Measurements from ENCODE around the gene RHOBTB3. TPM values are rescaled to one million over a fixed set of nuclear protein-coding genes. Genes with fewer than 3 reads are reported as not detected.

The RHOBTB3 gene
- total and polyA plus RNA-seq, 10 of the 15 experiments (the other 5 are each of a cell fraction or from before 2014, with no cell fraction given), result 3.6 to 42.8 (median 8.4) TPM

GRCh38 chr5:95791751-95792150 lies 60.6 kb downstream of the RHOBTB3 start:
- SMC1A ChIA-PET (ENCODE audit: uncharacterized antibody, unreplicated experiment), result interaction anchor here (1.2 to 19.5 kb wide), 4 partner anchors 10 to 53 kb away, joined by 4 to 622 read pairs (median 32); no protein-coding TSS in a partner anchor
- TF ChIP-seq NFIC (IDR thresholded peaks at IDR 0.05; ENCODE audit: low read depth, low read length) (no peak), MYC (IDR thresholded peaks at IDR 0.05; ENCODE audit: insufficient read depth, insufficient read length, insufficient replicate concordance, low read length, severe bottlenecking) (no peak), CREB1 (IDR thresholded peaks at IDR 0.05; ENCODE audit: low read depth) (no peak), GATAD2B (conservative IDR thresholded peaks at IDR 0.05; ENCODE audit: low read depth) (no peak), E2F4 (IDR thresholded peaks at IDR 0.05; ENCODE audit: low read depth, low read length) (no peak)
- POLR2A ChIA-PET, result no interaction called here
- no TSS peak for BruUV-seq (replicated peaks)
- Histone ChIP-seq H3K9me3 (replicated peaks; ENCODE audit: control insufficient read depth, insufficient read depth, low read length) (no peaks in the 10 kb centered on the region), H3K9ac (ENCODE audit: control insufficient read depth, insufficient read depth, low read length) (no peak overlapping the region), H3K27me3 (replicated peaks in 1 of 2; ENCODE audit: control insufficient read depth in 2 of 2, insufficient read depth in 2 of 2, low read length in 1 of 2) (no peaks in the 10 kb centered on the region), H3K4me3 (no peak overlapping the region), H3K4me2 (ENCODE audit: control insufficient read depth, insufficient read depth) (no peak overlapping the region), H3K79me2 (ENCODE audit: control insufficient read depth, insufficient read depth, low read length) (no peaks in the 10 kb centered on the region), H3K27ac (ENCODE audit: control insufficient read depth, insufficient read depth) (no peak overlapping the region), H3K36me3 (ENCODE audit: control insufficient read depth in 2 of 2, insufficient read depth in 2 of 2, low read length in 1 of 2) (peaks cover 0 to 1% of the 10 kb centered on the region in 2 experiments; a peak in 1 of 4 replicates), H3K4me1 (ENCODE audit: control insufficient read depth, insufficient read depth, low read length) (no peaks in the 10 kb centered on the region), H2AFZ (ENCODE audit: control insufficient read depth, low read depth, low read length) (no peak overlapping the region), H4K20me1 (ENCODE audit: control insufficient read depth, insufficient read depth) (no peaks in the 10 kb centered on the region)
- 87% methylated on average over 6 of the region's 6 CpGs for WGBS (ENCODE audit: insufficient coverage, insufficient replicate concordance, low lambda C conversion rate, missing lambda C conversion rate)
- in situ Hi-C loops (cut with MboI) (no loop called here), intact Hi-C loops (cut with micrococcal nuclease; ENCODE audit: unreplicated experiment) (no loop called here)
- CTCF ChIA-PET, result interaction anchor here (0.7 to 18.7 kb wide), 7 partner anchors 10 to 148 kb away, joined by 3 to 653 read pairs (median 6); no protein-coding TSS in a partner anchor
- ATAC-seq (no peak), FAIRE-seq (no peak), DNase-seq (ENCODE audit: low read depth, low spot score) (no peak)
- RAD21 ChIA-PET (ENCODE audit: unreplicated experiment), result interaction anchor here (1.3 to 1.9 kb wide), 2 partner anchors 10 to 57 kb away, joined by 5 to 6 read pairs; no protein-coding TSS in a partner anchor

- Histone ChIP-seq H3K4me2 (ENCODE audit: control insufficient read depth, insufficient read depth) (no peak overlapping the region), H3K4me3 (no peak overlapping the region), H4K20me1 (ENCODE audit: control insufficient read depth, insufficient read depth) (no peaks in the 10 kb centered on the region), H3K4me1 (ENCODE audit: control insufficient read depth, insufficient read depth, low read length) (no peaks in the 10 kb centered on the region), H3K36me3 (ENCODE audit: control insufficient read depth in 2 of 2, insufficient read depth in 2 of 2, low read length in 1 of 2) (peaks cover 0 to 1% of the 10 kb centered on the region in 2 experiments; a peak in 1 of 4 replicates), H2AFZ (ENCODE audit: control insufficient read depth, low read depth, low read length) (no peak overlapping the region), H3K9me3 (replicated peaks; ENCODE audit: control insufficient read depth, insufficient read depth, low read length) (no peaks in the 10 kb centered on the region), H3K9ac (ENCODE audit: control insufficient read depth, insufficient read depth, low read length) (no peak overlapping the region), H3K27me3 (replicated peaks in 1 of 2; ENCODE audit: control insufficient read depth in 2 of 2, insufficient read depth in 2 of 2, low read length in 1 of 2) (no peaks in the 10 kb centered on the region), H3K27ac (ENCODE audit: control insufficient read depth, insufficient read depth) (no peak overlapping the region), H3K79me2 (ENCODE audit: control insufficient read depth, insufficient read depth, low read length) (no peaks in the 10 kb centered on the region)
- ChIA-PET CTCF (no interaction called here), RAD21 (ENCODE audit: unreplicated experiment) (no interaction called here), POLR2A (interaction anchor here (0.6 kb wide), 1 partner anchor 40 kb away, joined by 3 read pairs; no protein-coding TSS in a partner anchor), SMC1A (ENCODE audit: uncharacterized antibody, unreplicated experiment) (interaction anchor here (1.3 to 19.5 kb wide), 3 partner anchors 10 to 50 kb away, joined by 5 to 622 read pairs (median 47); no protein-coding TSS in a partner anchor)
- in situ Hi-C loops (cut with MboI) (no loop called here), intact Hi-C loops (cut with micrococcal nuclease; ENCODE audit: unreplicated experiment) (no loop called here)
- DNase-seq (ENCODE audit: low read depth, low spot score), result no peak
- no TSS peak for BruUV-seq (replicated peaks)
- no peak for FAIRE-seq
- ATAC-seq, result no peak
- 86% methylated on average over 3 of the region's 3 CpGs for WGBS (ENCODE audit: insufficient coverage, insufficient replicate concordance, low lambda C conversion rate, missing lambda C conversion rate)
- TF ChIP-seq RAD51 (IDR thresholded peaks at IDR 0.05), result no peak
- TF ChIP-seq MTA2 (IDR thresholded peaks at IDR 0.05; ENCODE audit: low read depth), result no peak
- TF ChIP-seq JUND (IDR thresholded peaks at IDR 0.05; ENCODE audit: low read depth, low read length), result no peak
- TF ChIP-seq NFYA (IDR thresholded peaks at IDR 0.05; ENCODE audit: borderline replicate concordance, low read depth, low read length), result no peak
- TF ChIP-seq CREB1 (IDR thresholded peaks at IDR 0.05; ENCODE audit: low read depth), result no peak
- TF ChIP-seq SMC3 (IDR thresholded peaks at IDR 0.05; ENCODE audit: borderline replicate concordance, low read length), result no peak
- TF ChIP-seq GABPA (IDR thresholded peaks at IDR 0.05; ENCODE audit: low read depth), result no peak
- no peak for TF ChIP-seq ESRRA (IDR thresholded peaks at IDR 0.05; ENCODE audit: low read length)
- TF ChIP-seq ZNF687 (IDR thresholded peaks at IDR 0.05), result no peak
Measured at GRCh38 chr5:95794070-95794516, 63.0 kb downstream of the RHOBTB3 start.
